ENCODE results near the gene ITPKA.

ITPKA gene

GRCh38 chr15:41486286-41486685, 7.4 kb upstream of the ITPKA start:
- H3K9me2 ChIP-seq (ENCODE audit: low read depth, low read length) = no peaks in the 10 kb centered on the region
- H3K9ac ChIP-seq (ENCODE audit: low read length) = no peak overlapping the region

DNA sequence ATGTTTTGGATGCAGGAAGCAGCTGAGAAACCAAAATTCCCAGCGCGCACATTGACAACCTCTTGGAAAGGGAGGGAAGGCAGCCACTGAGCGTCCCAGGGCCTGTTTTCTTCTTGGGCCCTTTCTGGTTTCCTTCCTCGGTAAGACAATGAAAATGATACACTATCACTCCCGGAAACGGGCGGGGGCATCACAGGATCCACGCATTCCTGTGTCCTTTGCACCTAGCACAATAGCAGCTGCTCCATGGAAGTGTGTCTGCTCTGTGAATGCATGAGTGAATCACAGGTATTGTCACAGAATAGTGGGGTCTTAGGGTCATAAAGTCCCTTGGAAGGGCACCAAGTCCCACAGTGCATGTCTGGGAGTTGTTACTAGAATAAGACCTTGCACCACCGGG, 6.3 kb upstream of the ITPKA start:
- Histone ChIP-seq H3K9me3 (ENCODE audit: low read length) (no peaks in the 10 kb centered on the region), H3K27me3 (ENCODE audit: insufficient read depth, low read length) (no peaks in the 10 kb centered on the region; the same call in 1 of the 2 replicates), H3K4me3 (ENCODE audit: low read depth, low read length, poor library complexity, severe bottlenecking) (no peak overlapping the region), H2AFZ (ENCODE audit: low read length) (no peak overlapping the region), H3K4me2 (ENCODE audit: low read length) (no peak overlapping the region), H3K4me1 (ENCODE audit: insufficient read depth, low read length, severe bottlenecking) (peaks cover 11% of the 10 kb centered on the region), H4K20me1 (ENCODE audit: insufficient read depth, low read length) (no peaks in the 10 kb centered on the region), H3K9ac (ENCODE audit: low read length) (no peak overlapping the region), H3K79me2 (ENCODE audit: insufficient read depth, low read length) (no peaks in the 10 kb centered on the region), H3K27ac (ENCODE audit: low read depth, low read length, poor library complexity, severe bottlenecking) (no peak overlapping the region), H3K9me2 (ENCODE audit: low read depth, low read length) (no peaks in the 10 kb centered on the region), H3F3A (ENCODE audit: insufficient read depth, low read length) (no peaks in the 10 kb centered on the region), H3K36me3 (ENCODE audit: insufficient read depth, low read length) (peaks cover 8% of the 10 kb centered on the region; the same call in 1 of the 2 replicates)
- TF ChIP-seq, protein P1, sequence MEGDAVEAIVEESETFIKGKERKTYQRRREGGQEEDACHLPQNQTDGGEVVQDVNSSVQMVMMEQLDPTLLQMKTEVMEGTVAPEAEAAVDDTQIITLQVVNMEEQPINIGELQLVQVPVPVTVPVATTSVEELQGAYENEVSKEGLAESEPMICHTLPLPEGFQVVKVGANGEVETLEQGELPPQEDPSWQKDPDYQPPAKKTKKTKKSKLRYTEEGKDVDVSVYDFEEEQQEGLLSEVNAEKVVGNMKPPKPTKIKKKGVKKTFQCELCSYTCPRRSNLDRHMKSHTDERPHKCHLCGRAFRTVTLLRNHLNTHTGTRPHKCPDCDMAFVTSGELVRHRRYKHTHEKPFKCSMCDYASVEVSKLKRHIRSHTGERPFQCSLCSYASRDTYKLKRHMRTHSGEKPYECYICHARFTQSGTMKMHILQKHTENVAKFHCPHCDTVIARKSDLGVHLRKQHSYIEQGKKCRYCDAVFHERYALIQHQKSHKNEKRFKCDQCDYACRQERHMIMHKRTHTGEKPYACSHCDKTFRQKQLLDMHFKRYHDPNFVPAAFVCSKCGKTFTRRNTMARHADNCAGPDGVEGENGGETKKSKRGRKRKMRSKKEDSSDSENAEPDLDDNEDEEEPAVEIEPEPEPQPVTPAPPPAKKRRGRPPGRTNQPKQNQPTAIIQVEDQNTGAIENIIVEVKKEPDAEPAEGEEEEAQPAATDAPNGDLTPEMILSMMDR (IDR thresholded peaks at IDR 0.05; ENCODE audit: low read length) = no peak
- TF ChIP-seq EZH2 (IDR thresholded peaks at IDR 0.05; ENCODE audit: borderline replicate concordance, low read length) = no peak

More at GRCh38 chr15:41486286-41486685, 7.4 kb upstream of the ITPKA start:
- Histone ChIP-seq H3K27me3 (ENCODE audit: insufficient read depth, low read length) (no peaks in the 10 kb centered on the region; the same call in 1 of the 2 replicates), H2AFZ (ENCODE audit: low read length) (no peak overlapping the region), H3K79me2 (ENCODE audit: insufficient read depth, low read length) (no peaks in the 10 kb centered on the region), H3F3A (ENCODE audit: insufficient read depth, low read length) (no peaks in the 10 kb centered on the region), H3K4me1 (ENCODE audit: insufficient read depth, low read length, severe bottlenecking) (peaks cover 11% of the 10 kb centered on the region), H3K36me3 (ENCODE audit: insufficient read depth, low read length) (peaks cover 19% of the 10 kb centered on the region), H3K27ac (ENCODE audit: low read depth, low read length, poor library complexity, severe bottlenecking) (no peak overlapping the region), H3K4me3 (ENCODE audit: low read depth, low read length, poor library complexity, severe bottlenecking) (no peak overlapping the region), H4K20me1 (ENCODE audit: insufficient read depth, low read length) (no peaks in the 10 kb centered on the region), H3K9me3 (ENCODE audit: low read length) (no peaks in the 10 kb centered on the region), H3K4me2 (ENCODE audit: low read length) (no peak overlapping the region)
- TF ChIP-seq, protein P1 (IDR thresholded peaks at IDR 0.05; ENCODE audit: low read length) = no peak
- TF ChIP-seq EZH2 (IDR thresholded peaks at IDR 0.05; ENCODE audit: borderline replicate concordance, low read length) = no peak

DNA sequence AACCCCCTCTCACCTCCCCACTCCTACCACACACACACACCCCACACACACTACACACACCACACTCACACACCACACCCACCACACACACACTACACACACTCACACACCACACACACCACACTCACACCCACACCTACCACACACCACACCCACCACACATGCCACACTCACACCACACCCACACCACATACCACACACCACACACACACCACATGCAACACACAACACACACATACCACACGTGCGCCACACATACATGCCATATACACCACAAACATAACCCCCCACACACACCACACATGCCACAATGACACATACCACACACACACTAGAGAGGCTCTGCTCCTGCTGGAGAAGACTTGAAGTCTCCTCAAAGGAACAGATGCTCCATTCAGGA, 5.9 kb upstream of the ITPKA start:
- peaks cover 11% of the 10 kb centered on the region for H3K4me1 ChIP-seq (ENCODE audit: insufficient read depth, low read length, severe bottlenecking)
- no peaks in the 10 kb centered on the region for H3K9me3 ChIP-seq (ENCODE audit: low read length)
- H3K9me2 ChIP-seq (ENCODE audit: low read depth, low read length) = no peaks in the 10 kb centered on the region
- no peaks in the 10 kb centered on the region for H4K20me1 ChIP-seq (ENCODE audit: insufficient read depth, low read length)
- H3K4me2 ChIP-seq (ENCODE audit: low read length) = no peak overlapping the region
- no peak overlapping the region for H3K27ac ChIP-seq (ENCODE audit: low read depth, low read length, poor library complexity, severe bottlenecking)
- H2AFZ ChIP-seq (ENCODE audit: low read length) = no peak overlapping the region
- H3K36me3 ChIP-seq (ENCODE audit: insufficient read depth, low read length) = peaks cover 4% of the 10 kb centered on the region; the same call in 1 of the 2 replicates
- H3K27me3 ChIP-seq (ENCODE audit: insufficient read depth, low read length) = no peaks in the 10 kb centered on the region; the same call in 1 of the 2 replicates
- H3K4me3 ChIP-seq (ENCODE audit: low read depth, low read length, poor library complexity, severe bottlenecking) = no peak overlapping the region
- TF ChIP-seq, protein P1 (IDR thresholded peaks at IDR 0.05; ENCODE audit: low read length) = no peak
- TF ChIP-seq EZH2 (IDR thresholded peaks at IDR 0.05; ENCODE audit: borderline replicate concordance, low read length) = no peak
- no peaks in the 10 kb centered on the region for H3F3A ChIP-seq (ENCODE audit: insufficient read depth, low read length)
- no peaks in the 10 kb centered on the region for H3K79me2 ChIP-seq (ENCODE audit: insufficient read depth, low read length)
- no peak overlapping the region for H3K9ac ChIP-seq (ENCODE audit: low read length)

All from OCI-LY1 (cell line).